SK-N-MC (cell line): Measurements from ENCODE around the gene RBMX.
"Not testable (repeated sequence)": the region's sequence is repeated elsewhere in the genome, so short reads cannot be mapped to it uniquely, and the experiment has no call there.

Source experiments
- EZH2 ChIP-seq: fragments of 200-600 bp; sonication (generic); IDR thresholded peaks from one replicate; pipeline ENCODE4 v1.6.1; 2017; ENCODE audit warnings: antibody characterized with exemption
- FOXP2 ChIP-seq: optimal IDR thresholded peaks from 2 replicates; pipeline ENCODE3; 2011; ENCODE audit warnings: mild to moderate bottlenecking, moderate library complexity; ENCODE audit not compliant: insufficient read depth; ENCODE audit errors: extremely low read length, control extremely low read depth
- POLR2AphosphoS5 ChIP-seq: IDR thresholded peaks from 2 replicates; pipeline ENCODE4 v1.6.1; 2012; ENCODE audit warnings: mild to moderate bottlenecking, low read depth, low read length, borderline replicate concordance

DNA sequence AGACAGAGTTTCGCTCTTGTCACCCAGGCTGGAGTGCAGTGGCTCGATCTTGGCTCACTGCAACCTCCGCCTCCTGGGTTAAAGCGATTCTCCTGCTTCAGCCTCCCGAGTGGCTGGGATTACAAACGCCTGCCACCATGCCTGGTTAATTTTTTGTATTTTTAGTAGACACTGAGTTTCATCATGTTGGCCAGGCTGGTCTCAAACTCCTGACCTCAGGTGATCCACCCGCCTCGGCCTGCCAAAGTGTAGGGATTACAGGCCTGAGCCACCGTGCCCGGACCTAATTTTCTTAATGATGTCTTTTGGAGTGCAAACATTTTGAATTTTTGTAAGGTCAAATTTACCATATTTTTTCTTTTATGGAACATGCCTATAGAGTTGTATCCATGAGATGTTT, 19.5 kb upstream of the RBMX start:
- not testable (repeated sequence) for TF ChIP-seq POLR2AphosphoS5, EZH2, FOXP2
